ENCODE data around the gene HS3ST4. TPM values are rescaled to one million over a fixed set of nuclear protein-coding genes. Genes with fewer than 3 reads are reported as not detected.

The HS3ST4 gene
- total and polyA plus RNA-seq, 10 of the 15 experiments (the other 5 are each of a cell fraction or from before 2014, with no cell fraction given), result 0.05 TPM; not detected in 9

DNA sequence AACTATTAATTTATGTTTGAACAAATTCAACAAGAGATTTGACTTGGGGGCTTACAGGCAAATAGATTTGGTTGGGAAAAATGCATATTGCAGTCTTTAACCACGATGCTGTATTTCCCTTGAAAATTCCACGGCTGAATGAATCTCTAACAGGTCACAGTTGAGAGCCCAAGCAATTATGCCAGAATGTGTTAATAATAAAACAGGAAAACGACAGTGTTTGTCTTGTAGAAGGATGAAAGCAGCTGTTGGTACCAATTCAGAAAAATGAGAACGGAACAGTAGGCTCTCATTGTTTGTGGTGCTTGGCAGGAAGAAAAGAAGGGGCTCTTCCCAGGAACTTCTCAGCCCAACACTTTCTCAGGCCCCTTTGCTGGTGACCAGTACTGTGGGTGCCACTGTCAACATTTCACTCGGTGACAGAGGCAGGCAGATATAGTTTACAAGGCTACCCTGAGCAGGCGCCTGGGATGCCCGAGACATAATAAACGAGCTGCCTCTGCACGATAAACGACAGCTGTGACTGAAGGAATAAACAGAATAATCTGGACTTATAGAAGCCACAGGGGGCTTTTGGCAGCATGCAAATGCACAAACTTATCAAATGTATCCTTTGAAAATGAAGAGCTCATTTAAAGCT lies 387.1 kb downstream of the HS3ST4 start (continued):
- TF ChIP-seq, protein P1, sequence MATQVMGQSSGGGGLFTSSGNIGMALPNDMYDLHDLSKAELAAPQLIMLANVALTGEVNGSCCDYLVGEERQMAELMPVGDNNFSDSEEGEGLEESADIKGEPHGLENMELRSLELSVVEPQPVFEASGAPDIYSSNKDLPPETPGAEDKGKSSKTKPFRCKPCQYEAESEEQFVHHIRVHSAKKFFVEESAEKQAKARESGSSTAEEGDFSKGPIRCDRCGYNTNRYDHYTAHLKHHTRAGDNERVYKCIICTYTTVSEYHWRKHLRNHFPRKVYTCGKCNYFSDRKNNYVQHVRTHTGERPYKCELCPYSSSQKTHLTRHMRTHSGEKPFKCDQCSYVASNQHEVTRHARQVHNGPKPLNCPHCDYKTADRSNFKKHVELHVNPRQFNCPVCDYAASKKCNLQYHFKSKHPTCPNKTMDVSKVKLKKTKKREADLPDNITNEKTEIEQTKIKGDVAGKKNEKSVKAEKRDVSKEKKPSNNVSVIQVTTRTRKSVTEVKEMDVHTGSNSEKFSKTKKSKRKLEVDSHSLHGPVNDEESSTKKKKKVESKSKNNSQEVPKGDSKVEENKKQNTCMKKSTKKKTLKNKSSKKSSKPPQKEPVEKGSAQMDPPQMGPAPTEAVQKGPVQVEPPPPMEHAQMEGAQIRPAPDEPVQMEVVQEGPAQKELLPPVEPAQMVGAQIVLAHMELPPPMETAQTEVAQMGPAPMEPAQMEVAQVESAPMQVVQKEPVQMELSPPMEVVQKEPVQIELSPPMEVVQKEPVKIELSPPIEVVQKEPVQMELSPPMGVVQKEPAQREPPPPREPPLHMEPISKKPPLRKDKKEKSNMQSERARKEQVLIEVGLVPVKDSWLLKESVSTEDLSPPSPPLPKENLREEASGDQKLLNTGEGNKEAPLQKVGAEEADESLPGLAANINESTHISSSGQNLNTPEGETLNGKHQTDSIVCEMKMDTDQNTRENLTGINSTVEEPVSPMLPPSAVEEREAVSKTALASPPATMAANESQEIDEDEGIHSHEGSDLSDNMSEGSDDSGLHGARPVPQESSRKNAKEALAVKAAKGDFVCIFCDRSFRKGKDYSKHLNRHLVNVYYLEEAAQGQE (IDR thresholded peaks at IDR 0.05; ENCODE audit: low read depth, low read length), result no peak
- TF ChIP-seq CHD2 (IDR thresholded peaks at IDR 0.05; ENCODE audit: borderline replicate concordance, low read depth, low read length), result no peak
- no peak for TF ChIP-seq USF2 (IDR thresholded peaks at IDR 0.05; ENCODE audit: borderline replicate concordance, low read depth, low read length)
- TF ChIP-seq TBL1XR1 (IDR thresholded peaks at IDR 0.05; ENCODE audit: low read depth, low read length), result no peak

- Histone ChIP-seq H3K4me1 (ENCODE audit: control insufficient read depth, insufficient read depth, low read length) (no peaks in the 10 kb centered on the region), H3K27me3 (replicated peaks in 1 of 2; ENCODE audit: control insufficient read depth in 2 of 2, insufficient read depth in 2 of 2, low read length in 1 of 2) (no peaks in the 10 kb centered on the region), H3K79me2 (ENCODE audit: control insufficient read depth, insufficient read depth, low read length) (no peaks in the 10 kb centered on the region), H3K27ac (ENCODE audit: control insufficient read depth, insufficient read depth) (no peak overlapping the region), H3K9me3 (replicated peaks; ENCODE audit: control insufficient read depth, insufficient read depth, low read length) (no peaks in the 10 kb centered on the region), H3K4me2 (ENCODE audit: control insufficient read depth, insufficient read depth) (no peak overlapping the region), H3K36me3 (ENCODE audit: control insufficient read depth in 2 of 2, insufficient read depth in 2 of 2, low read length in 1 of 2) (no peaks in the 10 kb centered on the region), H4K20me1 (ENCODE audit: control insufficient read depth, insufficient read depth) (no peaks in the 10 kb centered on the region), H2AFZ (ENCODE audit: control insufficient read depth, low read depth, low read length) (no peak overlapping the region), H3K4me3 (no peak overlapping the region), H3K9ac (ENCODE audit: control insufficient read depth, insufficient read depth, low read length) (no peak overlapping the region)
- intact Hi-C loops (cut with micrococcal nuclease; ENCODE audit: unreplicated experiment) (no loop called here), in situ Hi-C loops (cut with MboI) (no loop called here)
- ATAC-seq, result no peak
- CTCF ChIA-PET, result no interaction called here
- TF ChIP-seq PML (IDR thresholded peaks at IDR 0.05; ENCODE audit: low read length) (no peak), NRF1 (conservative IDR thresholded peaks at IDR 0.05; ENCODE audit: low read depth, low read length) (no peak), SP1 (IDR thresholded peaks at IDR 0.05; ENCODE audit: low read depth, low read length) (no peak), PBX3 (IDR thresholded peaks at IDR 0.05; ENCODE audit: insufficient replicate concordance, low read depth, low read length) (no peak), JUND (IDR thresholded peaks at IDR 0.05; ENCODE audit: low read depth, low read length) (no peak)
- RAD21 ChIA-PET (ENCODE audit: unreplicated experiment), result no interaction called here
- no TSS peak for BruUV-seq (replicated peaks)
- POLR2A ChIA-PET, result no interaction called here
- WGBS (ENCODE audit: insufficient coverage, insufficient replicate concordance, low lambda C conversion rate, missing lambda C conversion rate), result 0% methylated on average over 2 of the region's 2 CpGs
- no peak for DNase-seq (ENCODE audit: low read depth, low spot score)
- SMC1A ChIA-PET (ENCODE audit: uncharacterized antibody, unreplicated experiment), result no interaction called here
- FAIRE-seq, result no peak
Measured at GRCh38 chr16:26087091-26087490, 395.3 kb downstream of the HS3ST4 start.

Data from GM12878 (cell line).